H9 (cell line): ENCODE results near the gene FRMD1. TPM values are rescaled to one million over a fixed set of nuclear protein-coding genes. Genes with fewer than 3 reads are reported as not detected.

Experiments used
- DNase-seq: peaks from one replicate; pipeline ENCODE4 v3.0.0-alpha.2; 2017
- H2AFZ ChIP-seq: one replicate; pipeline ENCODE4 v1.6.1; 2013; ENCODE audit warnings: mild to moderate bottlenecking, low read length, control low read depth, moderate library complexity
- H2AK5ac ChIP-seq: 2 replicates; pipeline ENCODE4 v1.6.1; 2013; ENCODE audit warnings: low read length, control low read depth, mixed read lengths; ENCODE audit not compliant: insufficient read length
- H2BK120ac ChIP-seq: one replicate; pipeline ENCODE4 v1.6.1; 2013; ENCODE audit warnings: low read depth, mild to moderate bottlenecking, low read length, control low read depth, inconsistent platforms; ENCODE audit not compliant: poor library complexity, severe bottlenecking
- H2BK12ac ChIP-seq: 2 replicates; pipeline ENCODE4 v1.6.1; 2013; ENCODE audit warnings: low read length, control low read depth, mixed read lengths, low read depth; ENCODE audit not compliant: insufficient read length
- H2BK15ac ChIP-seq: 2 replicates; pipeline ENCODE4 v1.6.1; 2013; ENCODE audit warnings: low read depth, low read length, control low read depth
- H2BK20ac ChIP-seq: one replicate; pipeline ENCODE4 v1.6.1; 2013; ENCODE audit warnings: low read depth, mild to moderate bottlenecking, low read length, control low read depth, inconsistent platforms; ENCODE audit not compliant: poor library complexity, severe bottlenecking
- H2BK5ac ChIP-seq: 2 replicates; pipeline ENCODE4 v1.6.1; 2013; ENCODE audit warnings: low read length, control low read depth, mixed read lengths; ENCODE audit not compliant: insufficient read length
- H3K14ac ChIP-seq: 2 replicates; pipeline ENCODE4 v1.6.1; 2013; ENCODE audit warnings: low read length, control low read depth; ENCODE audit not compliant: insufficient read depth
- H3K18ac ChIP-seq: 2 replicates; pipeline ENCODE4 v1.6.1; 2013; ENCODE audit warnings: low read depth, mild to moderate bottlenecking, mixed read lengths, low read length, control low read depth; ENCODE audit not compliant: insufficient read length
- H3K23ac ChIP-seq: 2 replicates; pipeline ENCODE4 v1.6.1; 2013; ENCODE audit warnings: low read length, control low read depth, mixed read lengths, low read depth; ENCODE audit not compliant: insufficient read length
- H3K23me2 ChIP-seq: 2 replicates; pipeline ENCODE4 v1.6.1; 2013; ENCODE audit warnings: low read depth, mild to moderate bottlenecking, mixed read lengths, low read length, control low read depth; ENCODE audit not compliant: insufficient read length, poor library complexity, severe bottlenecking
- H3K27ac ChIP-seq: 2 replicates; pipeline ENCODE4 v1.5.1; 2013; ENCODE audit warnings: low read length, control low read depth, mixed read lengths, low read depth; ENCODE audit not compliant: insufficient read length
- H3K27me3 ChIP-seq: 2 replicates; pipeline ENCODE4 v1.6.1; 2013; ENCODE audit warnings: low read length, control low read depth, inconsistent platforms; ENCODE audit not compliant: insufficient read depth
- H3K4ac ChIP-seq: 2 replicates; pipeline ENCODE4 v1.6.1; 2013; ENCODE audit warnings: low read depth, mild to moderate bottlenecking, control low read depth, inconsistent platforms, low read length, moderate library complexity
- H3K4me1 ChIP-seq: 2 replicates; pipeline ENCODE4 v1.6.1; 2013; ENCODE audit warnings: low read length, control low read depth, inconsistent platforms; ENCODE audit not compliant: insufficient read depth
- H3K4me2 ChIP-seq: 2 replicates; pipeline ENCODE4 v1.6.1; 2013; ENCODE audit warnings: low read length, control low read depth, mixed read lengths; ENCODE audit not compliant: insufficient read length, insufficient read depth
- H3K56ac ChIP-seq: 2 replicates; pipeline ENCODE4 v1.6.1; 2013; ENCODE audit warnings: low read depth, mild to moderate bottlenecking, mixed read lengths, low read length, control low read depth; ENCODE audit not compliant: insufficient read length
- H3K79me1 ChIP-seq: 2 replicates; pipeline ENCODE4 v1.6.1; 2013; ENCODE audit warnings: low read depth, mild to moderate bottlenecking, moderate library complexity, low read length, control low read depth, inconsistent platforms; ENCODE audit not compliant: insufficient read depth, poor library complexity, severe bottlenecking
- H3K79me2 ChIP-seq: 2 replicates; pipeline ENCODE4 v1.6.1; 2013; ENCODE audit warnings: low read length, control low read depth, inconsistent platforms; ENCODE audit not compliant: insufficient read depth
- H3K9ac ChIP-seq: 2 replicates; pipeline ENCODE4 v1.6.1; 2013; ENCODE audit warnings: low read length, control low read depth, mixed read lengths; ENCODE audit not compliant: insufficient read length; ENCODE audit errors: extremely low read depth
- H3K9me3 ChIP-seq: one replicate; pipeline ENCODE4 v1.6.1; 2013; ENCODE audit warnings: low read depth, low read length, inconsistent platforms; ENCODE audit not compliant: control insufficient read depth
- H3T11ph ChIP-seq: one replicate; pipeline ENCODE4 v1.6.1; 2013; ENCODE audit warnings: mild to moderate bottlenecking, low read length, control low read depth, inconsistent platforms
- H4K20me1 ChIP-seq: one replicate; pipeline ENCODE4 v1.6.1; 2013; ENCODE audit not compliant: control insufficient read depth, insufficient read length, insufficient read depth
- H4K5ac ChIP-seq: 2 replicates; pipeline ENCODE4 v1.6.1; 2013; ENCODE audit warnings: low read depth, mild to moderate bottlenecking, mixed read lengths, low read length, control low read depth; ENCODE audit not compliant: insufficient read length
- H4K8ac ChIP-seq: replicated peaks from 2 replicates; pipeline ENCODE4 v1.6.1; 2013; ENCODE audit warnings: low read length, control low read depth, mixed read lengths, low read depth; ENCODE audit not compliant: insufficient read length
- H4K91ac ChIP-seq: 2 replicates; pipeline ENCODE4 v1.6.1; 2013; ENCODE audit warnings: low read depth, mild to moderate bottlenecking, moderate library complexity, mixed read lengths, low read length, control low read depth; ENCODE audit not compliant: insufficient read length
- H3K27ac Mint-ChIP-seq, 3 experiments: 2 replicates in 2 of 3; 3 replicates in 1 of 3; pipeline ENCODE4 v1.8.0; 2020 to 2021; ENCODE audit warnings: mixed read lengths in 3 of 3, mild to moderate bottlenecking in 1 of 3, moderate library complexity in 1 of 3
- H3K27me3 Mint-ChIP-seq: 2 replicates; pipeline ENCODE4 v1.8.0; 2021; ENCODE audit warnings: low read depth, mild to moderate bottlenecking, moderate library complexity, mixed read lengths
- H3K36me3 Mint-ChIP-seq, 3 experiments: 2 replicates in 2 of 3; 3 replicates in 1 of 3; pipeline ENCODE4 v1.8.0; 2020 to 2021; ENCODE audit warnings: low read depth in 3 of 3, mixed read lengths in 3 of 3; ENCODE audit not compliant: insufficient read depth in 1 of 3
- H3K4me1 Mint-ChIP-seq, 2 experiments: 2 replicates each; pipeline ENCODE4 v1.8.0; 2020; ENCODE audit warnings: mixed read lengths in 2 of 2
- H3K4me3 Mint-ChIP-seq, 2 experiments: 2 replicates in 1 of 2; 3 replicates in 1 of 2; pipeline ENCODE4 v1.8.0; 2020 to 2021; ENCODE audit warnings: mild to moderate bottlenecking in 2 of 2, mixed read lengths in 2 of 2, moderate library complexity in 1 of 2
- H3K9me3 Mint-ChIP-seq, 2 experiments: 2 replicates in 1 of 2; 3 replicates in 1 of 2; pipeline ENCODE4 v1.8.0; 2020; ENCODE audit warnings: mild to moderate bottlenecking in 2 of 2, mixed read lengths in 2 of 2, moderate library complexity in 1 of 2
- WGBS: extraction: QIAGEN DNeasy Blood & Tissue Kit; methylation state at CpG from one replicate; pipeline ENCODE4 v1.1.7; 2013; ENCODE audit warnings: missing lambda C conversion rate, low lambda C conversion rate, mixed read lengths; ENCODE audit not compliant: insufficient read length; ENCODE audit errors: extremely low coverage; 5-methylcytosine and 5-hydroxymethylcytosine counted together
- total RNA-seq: library from RNA; stranded (reverse); gene quantifications from 2 replicates; pipeline ENCODE4 v1.2.1, GENCODE V29; 2021
- TF ChIP-seq, protein P1 (sequence below): fragments of 200-600 bp; sonication (generic); conservative IDR thresholded peaks from 3 replicates; pipeline ENCODE4 v1.8.0; 2021; ENCODE audit warnings: antibody characterized with exemption, mild to moderate bottlenecking

The FRMD1 gene
- total RNA-seq, 1 experiment from 2014 or later, result not detected

- peaks cover 22 to 23% of the 10 kb centered on the region in 2 experiments for H3K4me1 Mint-ChIP-seq
Observed at GRCh38 chr6:168124921-168125320, 45.9 kb upstream of the FRMD1 start.

More at GRCh38 chr6:168124921-168125320, 45.9 kb upstream of the FRMD1 start:
- H2BK15ac ChIP-seq, result no peak overlapping the region
- H3K79me2 ChIP-seq, result no peaks in the 10 kb centered on the region
- no peak overlapping the region for H3K4me3 Mint-ChIP-seq
- no peak overlapping the region for H3K27ac ChIP-seq
- H4K8ac ChIP-seq, result no peak overlapping the region
- no peak overlapping the region for H3T11ph ChIP-seq
- H2BK120ac ChIP-seq, result no peak overlapping the region
- no peak overlapping the region for H2BK5ac ChIP-seq
- no peak overlapping the region for H2AK5ac ChIP-seq
- TF ChIP-seq, protein P1, sequence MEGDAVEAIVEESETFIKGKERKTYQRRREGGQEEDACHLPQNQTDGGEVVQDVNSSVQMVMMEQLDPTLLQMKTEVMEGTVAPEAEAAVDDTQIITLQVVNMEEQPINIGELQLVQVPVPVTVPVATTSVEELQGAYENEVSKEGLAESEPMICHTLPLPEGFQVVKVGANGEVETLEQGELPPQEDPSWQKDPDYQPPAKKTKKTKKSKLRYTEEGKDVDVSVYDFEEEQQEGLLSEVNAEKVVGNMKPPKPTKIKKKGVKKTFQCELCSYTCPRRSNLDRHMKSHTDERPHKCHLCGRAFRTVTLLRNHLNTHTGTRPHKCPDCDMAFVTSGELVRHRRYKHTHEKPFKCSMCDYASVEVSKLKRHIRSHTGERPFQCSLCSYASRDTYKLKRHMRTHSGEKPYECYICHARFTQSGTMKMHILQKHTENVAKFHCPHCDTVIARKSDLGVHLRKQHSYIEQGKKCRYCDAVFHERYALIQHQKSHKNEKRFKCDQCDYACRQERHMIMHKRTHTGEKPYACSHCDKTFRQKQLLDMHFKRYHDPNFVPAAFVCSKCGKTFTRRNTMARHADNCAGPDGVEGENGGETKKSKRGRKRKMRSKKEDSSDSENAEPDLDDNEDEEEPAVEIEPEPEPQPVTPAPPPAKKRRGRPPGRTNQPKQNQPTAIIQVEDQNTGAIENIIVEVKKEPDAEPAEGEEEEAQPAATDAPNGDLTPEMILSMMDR, result no peak
- no peak overlapping the region for H4K91ac ChIP-seq
- no peak overlapping the region for H4K5ac ChIP-seq
- H3K23me2 ChIP-seq, result no peaks in the 10 kb centered on the region
- H3K27ac Mint-ChIP-seq, result no peak overlapping the region
- H3K4me2 ChIP-seq, result no peak overlapping the region
- H2BK20ac ChIP-seq, result no peak overlapping the region
- H3K27me3 ChIP-seq, result no peaks in the 10 kb centered on the region
- H3K4ac ChIP-seq, result no peak overlapping the region
- H4K20me1 ChIP-seq, result no peaks in the 10 kb centered on the region
- WGBS, result no CpG with 5 or more reads among the region's 11 CpGs
- DNase-seq, result no peak
- no peaks in the 10 kb centered on the region for H3K79me1 ChIP-seq
- H2BK12ac ChIP-seq, result no peak overlapping the region
- H3K56ac ChIP-seq, result no peak overlapping the region
- H3K9me3 Mint-ChIP-seq, result peaks cover 3% of the 10 kb centered on the region in 2 experiments; a peak in 4 of 5 replicates
- no peak overlapping the region for H3K18ac ChIP-seq
- no peaks in the 10 kb centered on the region for H3K4me1 ChIP-seq
- no peak overlapping the region for H3K23ac ChIP-seq
- no peak overlapping the region for H2AFZ ChIP-seq
- H3K9ac ChIP-seq, result no peak overlapping the region
- H3K9me3 ChIP-seq, result no peaks in the 10 kb centered on the region
- peaks cover 17% of the 10 kb centered on the region for H3K27me3 Mint-ChIP-seq
- H3K14ac ChIP-seq, result no peak overlapping the region
- H3K36me3 Mint-ChIP-seq, result peaks cover 0 to 4% (median 3%) of the 10 kb centered on the region in 3 experiments; a peak in 2 of 7 replicates
